ENCODE results near the gene PTGIR.

DNA sequence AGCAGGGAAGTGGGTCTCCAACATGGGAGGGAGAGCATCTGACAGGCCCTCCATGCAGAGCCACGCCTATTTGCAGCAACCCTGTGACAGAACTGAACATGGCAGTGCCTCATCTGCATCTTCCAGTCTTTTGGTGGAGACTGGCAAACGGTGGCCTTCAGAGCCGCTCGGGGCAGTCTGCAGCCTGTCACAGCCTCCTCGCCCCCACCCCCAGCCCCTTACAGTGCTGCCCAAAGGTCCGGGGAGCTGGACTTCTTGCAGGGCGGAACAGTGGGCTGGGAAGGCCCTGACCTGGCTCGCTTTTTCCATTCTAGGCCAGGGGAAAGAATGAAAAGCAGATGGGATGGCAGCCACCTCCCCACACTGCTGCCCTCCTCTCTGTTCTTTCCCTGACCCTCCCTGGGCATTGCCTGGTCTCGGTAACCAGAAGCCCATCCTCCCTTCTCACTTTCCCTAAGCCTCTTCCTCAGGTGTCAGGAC, 21.1 kb downstream of the PTGIR start:
- TF ChIP-seq, protein P1, sequence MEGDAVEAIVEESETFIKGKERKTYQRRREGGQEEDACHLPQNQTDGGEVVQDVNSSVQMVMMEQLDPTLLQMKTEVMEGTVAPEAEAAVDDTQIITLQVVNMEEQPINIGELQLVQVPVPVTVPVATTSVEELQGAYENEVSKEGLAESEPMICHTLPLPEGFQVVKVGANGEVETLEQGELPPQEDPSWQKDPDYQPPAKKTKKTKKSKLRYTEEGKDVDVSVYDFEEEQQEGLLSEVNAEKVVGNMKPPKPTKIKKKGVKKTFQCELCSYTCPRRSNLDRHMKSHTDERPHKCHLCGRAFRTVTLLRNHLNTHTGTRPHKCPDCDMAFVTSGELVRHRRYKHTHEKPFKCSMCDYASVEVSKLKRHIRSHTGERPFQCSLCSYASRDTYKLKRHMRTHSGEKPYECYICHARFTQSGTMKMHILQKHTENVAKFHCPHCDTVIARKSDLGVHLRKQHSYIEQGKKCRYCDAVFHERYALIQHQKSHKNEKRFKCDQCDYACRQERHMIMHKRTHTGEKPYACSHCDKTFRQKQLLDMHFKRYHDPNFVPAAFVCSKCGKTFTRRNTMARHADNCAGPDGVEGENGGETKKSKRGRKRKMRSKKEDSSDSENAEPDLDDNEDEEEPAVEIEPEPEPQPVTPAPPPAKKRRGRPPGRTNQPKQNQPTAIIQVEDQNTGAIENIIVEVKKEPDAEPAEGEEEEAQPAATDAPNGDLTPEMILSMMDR (conservative IDR thresholded peaks at IDR 0.05 in 1 of 2, IDR thresholded peaks at IDR 0.05 in 1 of 2; ENCODE audit: extremely low read depth in 1 of 2, insufficient read depth in 1 of 2, low read depth in 1 of 2, low read length in 2 of 2), result no peak
- no peak for TF ChIP-seq EZH2 (IDR thresholded peaks at IDR 0.05; ENCODE audit: borderline replicate concordance, low read length)
